AG09319 (cell line): Measurements from ENCODE around the gene TMEM129.

Experiments used
- DNase-seq: peaks from one replicate; pipeline ENCODE4 v3.0.0-alpha.2; 2010; ENCODE audit warnings: low read depth; ENCODE audit errors: extremely low read depth
- TF ChIP-seq, protein P1 (sequence below): IDR thresholded peaks from 2 replicates; pipeline ENCODE4 v1.5.1; 2011; ENCODE audit warnings: low read depth, mild to moderate bottlenecking, inconsistent platforms, low read length, moderate library complexity

The TMEM129 gene

DNA sequence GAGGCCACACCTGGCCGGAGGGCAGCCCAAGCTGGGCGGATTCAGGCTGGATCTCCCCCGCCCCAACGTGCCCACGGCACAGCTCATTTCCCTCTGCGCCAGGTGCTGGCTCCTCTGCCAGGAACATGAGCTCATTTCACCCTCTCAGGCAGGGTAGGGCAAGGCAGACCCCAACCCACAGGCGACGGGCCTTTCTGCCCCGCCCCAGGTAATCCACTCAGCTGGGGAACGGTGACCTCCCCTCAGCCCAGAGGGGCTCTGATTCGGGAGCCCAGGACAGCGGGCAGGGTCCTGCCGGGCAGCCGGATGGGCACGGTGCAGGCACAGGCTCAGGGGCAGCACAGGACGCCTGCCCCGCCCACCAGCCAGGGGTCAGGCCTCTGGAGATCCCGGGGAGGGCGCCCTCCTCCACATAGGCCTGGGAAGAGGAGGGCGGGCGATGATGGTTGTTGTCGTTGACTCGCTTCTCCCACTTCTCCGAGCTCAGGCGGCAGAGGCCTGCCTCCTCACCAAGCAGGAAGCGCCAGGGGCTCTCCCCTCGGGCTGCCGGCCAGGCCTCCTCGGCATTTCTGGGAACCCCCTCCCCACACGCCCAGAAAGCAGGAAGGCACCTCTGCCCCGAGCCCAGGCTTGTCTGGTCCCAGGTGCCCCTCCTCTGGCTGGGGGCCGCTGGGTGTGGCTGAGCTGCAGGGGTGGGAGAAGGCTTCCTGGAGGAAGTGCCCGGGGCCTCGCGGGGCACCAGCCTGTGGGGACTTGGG is 31.3 kb upstream of the TMEM129 start:
- TF ChIP-seq, protein P1, sequence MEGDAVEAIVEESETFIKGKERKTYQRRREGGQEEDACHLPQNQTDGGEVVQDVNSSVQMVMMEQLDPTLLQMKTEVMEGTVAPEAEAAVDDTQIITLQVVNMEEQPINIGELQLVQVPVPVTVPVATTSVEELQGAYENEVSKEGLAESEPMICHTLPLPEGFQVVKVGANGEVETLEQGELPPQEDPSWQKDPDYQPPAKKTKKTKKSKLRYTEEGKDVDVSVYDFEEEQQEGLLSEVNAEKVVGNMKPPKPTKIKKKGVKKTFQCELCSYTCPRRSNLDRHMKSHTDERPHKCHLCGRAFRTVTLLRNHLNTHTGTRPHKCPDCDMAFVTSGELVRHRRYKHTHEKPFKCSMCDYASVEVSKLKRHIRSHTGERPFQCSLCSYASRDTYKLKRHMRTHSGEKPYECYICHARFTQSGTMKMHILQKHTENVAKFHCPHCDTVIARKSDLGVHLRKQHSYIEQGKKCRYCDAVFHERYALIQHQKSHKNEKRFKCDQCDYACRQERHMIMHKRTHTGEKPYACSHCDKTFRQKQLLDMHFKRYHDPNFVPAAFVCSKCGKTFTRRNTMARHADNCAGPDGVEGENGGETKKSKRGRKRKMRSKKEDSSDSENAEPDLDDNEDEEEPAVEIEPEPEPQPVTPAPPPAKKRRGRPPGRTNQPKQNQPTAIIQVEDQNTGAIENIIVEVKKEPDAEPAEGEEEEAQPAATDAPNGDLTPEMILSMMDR: no peak
- no peak for DNase-seq

DNA sequence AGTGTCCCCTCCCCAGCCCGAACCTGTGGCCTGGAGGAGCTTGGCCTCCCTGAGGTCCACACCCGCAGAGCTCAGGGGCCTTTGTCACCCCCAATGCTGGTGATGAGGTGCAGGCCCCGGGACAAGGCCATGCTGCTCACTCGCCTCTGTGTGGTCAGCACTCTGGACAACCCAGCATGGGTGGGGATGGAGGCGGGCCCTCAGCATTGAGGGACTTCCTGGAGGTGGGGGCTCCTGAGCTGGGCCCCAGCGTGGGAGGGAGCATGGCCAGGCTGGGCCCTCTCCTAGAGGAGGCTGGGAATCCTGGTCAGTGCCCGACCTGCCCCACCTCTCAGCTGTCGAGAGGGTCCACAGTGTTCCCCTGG is 30.8 kb upstream of the TMEM129 start:
- TF ChIP-seq, protein P1: no peak
- DNase-seq: no peak

- no peak for DNase-seq
- TF ChIP-seq, protein P1: no peak
These were observed 30.2 kb upstream of the TMEM129 start for GRCh38 chr4:1751155-1751918.

- no peak for DNase-seq
- TF ChIP-seq, protein P1: no peak
These were observed 29.4 kb upstream of the TMEM129 start for GRCh38 chr4:1750381-1751154.

DNA sequence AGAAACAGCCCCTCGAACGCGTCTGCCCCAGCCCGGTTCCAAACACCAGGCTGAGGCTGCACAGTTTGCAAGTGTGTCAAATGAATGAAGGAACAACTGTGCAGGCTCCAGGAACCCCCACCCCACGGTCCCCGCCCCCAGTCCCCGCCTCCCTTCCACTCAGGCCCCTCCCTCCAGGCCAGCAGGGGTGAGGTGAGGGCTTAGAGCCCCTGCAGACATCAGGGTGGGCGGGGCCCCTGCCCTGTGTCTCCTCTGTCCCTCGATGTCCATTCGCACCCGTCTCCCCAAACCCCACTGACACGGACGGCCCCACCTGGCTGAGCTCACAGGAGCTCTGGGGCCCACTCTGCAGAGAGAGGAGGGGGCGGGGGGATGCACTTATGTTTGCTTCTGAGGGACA is 28.7 kb upstream of the TMEM129 start:
- DNase-seq: no peak
- TF ChIP-seq, protein P1: no peak

DNA sequence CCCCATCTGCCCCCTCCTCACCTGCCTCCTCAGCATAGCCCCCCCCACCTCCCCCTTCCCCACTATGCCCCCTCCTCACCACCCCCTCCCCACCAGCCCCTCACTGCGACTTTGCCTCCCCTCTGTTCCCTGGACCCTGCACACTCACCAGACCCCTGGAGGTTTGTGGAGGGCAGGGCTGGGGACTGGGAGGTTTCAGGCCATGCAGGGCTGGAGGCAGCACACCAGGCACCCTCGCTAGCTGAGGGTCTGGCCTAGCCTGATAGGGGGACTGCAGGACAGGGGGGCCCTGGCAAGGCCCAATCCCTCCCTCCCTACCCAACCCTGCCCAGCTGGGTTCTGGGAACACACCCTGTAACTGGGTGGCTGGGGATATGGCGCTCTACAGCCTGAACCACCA is 28.2 kb upstream of the TMEM129 start:
- no peak for DNase-seq
- TF ChIP-seq, protein P1: no peak
